ENCODE results near the gene CSAD.

CSAD gene

GRCh38 chr12:53199700-53200099 lies 19.0 kb upstream of the CSAD start:
- no peak for DNase-seq (ENCODE audit: low read depth)

GRCh38 chr12:53198486-53199110 lies 17.9 kb upstream of the CSAD start:
- DNase-seq (ENCODE audit: low read depth) = no peak

DNA sequence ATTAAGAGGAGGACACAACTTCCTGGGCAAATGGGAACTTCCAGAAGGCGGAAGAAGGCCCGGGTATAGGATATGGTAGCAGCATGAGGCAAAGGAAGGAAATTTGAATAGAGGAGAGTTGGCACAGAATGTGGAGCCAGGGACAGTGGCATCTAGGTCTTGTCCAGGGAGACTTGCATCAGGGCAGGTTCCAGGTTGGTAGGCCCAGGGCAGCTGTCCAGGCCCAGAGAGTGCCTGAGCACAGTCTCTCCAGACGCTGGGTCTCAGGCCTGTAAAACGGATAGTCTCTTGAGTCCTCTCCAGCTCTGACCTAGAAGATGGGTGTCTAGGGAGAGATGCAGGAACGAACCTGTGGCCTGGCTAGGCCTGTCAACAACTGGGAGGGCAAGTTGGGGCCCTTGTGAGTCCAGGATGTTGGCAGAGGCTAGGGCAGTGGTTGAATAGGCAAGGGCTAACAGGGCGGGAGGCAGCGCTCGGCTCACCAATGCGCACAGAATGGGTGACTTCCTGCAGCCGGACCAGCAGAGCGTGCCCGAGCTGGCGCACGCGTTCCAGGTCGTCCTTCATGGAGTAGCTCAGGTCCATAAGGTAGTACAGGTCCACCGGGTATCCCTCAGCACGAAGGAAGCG lies 16.4 kb upstream of the CSAD start:
- no peak for DNase-seq (ENCODE audit: low read depth)

DNA sequence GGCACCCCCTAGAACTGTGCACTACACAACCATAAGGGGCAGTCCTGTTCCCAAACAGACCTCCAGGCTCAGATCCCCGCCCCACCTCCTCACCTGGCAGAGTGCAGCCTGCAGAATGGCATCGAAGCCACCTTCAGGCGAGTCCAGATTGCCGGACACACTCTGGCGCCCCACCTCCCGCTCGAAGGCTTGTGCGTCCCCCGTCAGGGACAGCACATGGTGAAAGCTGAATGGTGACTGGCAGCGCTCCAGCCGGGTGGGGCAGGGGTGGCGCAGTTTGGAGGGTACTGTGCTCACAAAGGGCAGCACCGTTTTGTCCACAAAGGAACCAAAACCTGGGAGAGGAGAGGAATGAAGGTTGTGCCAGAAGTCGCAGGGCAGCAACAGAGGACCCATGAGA lies 15.8 kb upstream of the CSAD start:
- no peak for DNase-seq (ENCODE audit: low read depth)

GRCh38 chr12:53195516-53196420 lies 15.0 kb upstream of the CSAD start:
- DNase-seq (ENCODE audit: low read depth) = no peak

DNA sequence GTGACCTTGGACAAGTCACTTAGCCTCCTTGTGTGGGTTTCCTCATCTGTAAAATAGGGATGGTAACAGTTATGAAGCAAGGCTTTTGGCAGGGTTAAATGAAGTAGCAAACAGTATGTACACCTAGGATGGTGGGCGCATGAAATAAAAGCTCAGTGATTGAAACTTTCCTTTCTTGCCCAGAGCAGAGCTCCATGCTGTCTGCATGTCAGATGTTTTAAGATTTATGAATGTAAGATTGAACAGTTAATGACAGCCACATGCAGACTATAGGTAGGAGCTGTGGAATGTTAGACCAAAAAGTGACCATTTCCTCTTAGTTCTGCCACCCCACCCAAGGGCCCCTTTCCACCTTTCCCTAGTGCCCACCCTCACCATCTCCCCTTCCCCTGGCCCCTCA lies 14.2 kb upstream of the CSAD start:
- DNase-seq (ENCODE audit: low read depth) = no peak

DNA sequence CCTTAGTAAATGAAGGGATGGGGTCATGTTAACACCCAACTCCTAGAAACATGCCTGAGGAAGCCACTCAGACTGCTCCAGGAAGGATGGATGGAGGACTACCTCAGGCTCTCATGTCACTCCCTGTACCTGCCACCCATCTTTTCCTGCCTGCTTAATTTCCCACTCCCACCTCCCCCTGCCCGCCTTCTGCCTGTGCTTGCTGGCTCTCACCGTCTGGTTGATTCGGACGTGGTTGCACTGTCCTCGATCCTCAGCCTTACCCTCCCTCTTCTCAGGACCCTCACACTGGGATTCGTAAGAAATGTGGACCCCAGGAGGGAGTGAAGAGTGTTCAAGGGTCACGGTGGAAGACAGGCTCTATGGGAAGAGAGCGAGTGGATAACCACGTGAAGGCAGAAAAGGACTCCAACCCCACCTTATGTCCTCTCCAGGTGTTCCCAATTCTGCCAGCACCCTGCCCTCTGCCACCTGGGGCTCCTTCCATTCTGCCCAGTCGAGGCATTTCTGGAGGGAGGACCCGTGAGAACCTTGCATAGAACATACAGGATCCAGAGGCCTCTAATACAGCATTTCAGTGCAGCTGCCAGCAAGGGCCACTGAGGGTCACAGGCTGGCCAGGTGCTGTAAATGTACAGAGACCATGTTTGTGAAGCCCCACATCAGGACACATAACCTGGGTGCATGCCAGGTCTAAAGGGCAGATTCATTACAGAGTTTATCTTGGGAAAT lies 13.4 kb upstream of the CSAD start:
- no peak for DNase-seq (ENCODE audit: low read depth)

GRCh38 chr12:53193040-53193439 lies 12.3 kb upstream of the CSAD start:
- no peak for DNase-seq (ENCODE audit: low read depth)

- no peak for DNase-seq (ENCODE audit: low read depth)
Observed at GRCh38 chr12:53192531-53193021, 11.9 kb upstream of the CSAD start.

- no peak for DNase-seq (ENCODE audit: low read depth)
Observed at GRCh38 chr12:53191885-53192530, 11.3 kb upstream of the CSAD start.

DNA sequence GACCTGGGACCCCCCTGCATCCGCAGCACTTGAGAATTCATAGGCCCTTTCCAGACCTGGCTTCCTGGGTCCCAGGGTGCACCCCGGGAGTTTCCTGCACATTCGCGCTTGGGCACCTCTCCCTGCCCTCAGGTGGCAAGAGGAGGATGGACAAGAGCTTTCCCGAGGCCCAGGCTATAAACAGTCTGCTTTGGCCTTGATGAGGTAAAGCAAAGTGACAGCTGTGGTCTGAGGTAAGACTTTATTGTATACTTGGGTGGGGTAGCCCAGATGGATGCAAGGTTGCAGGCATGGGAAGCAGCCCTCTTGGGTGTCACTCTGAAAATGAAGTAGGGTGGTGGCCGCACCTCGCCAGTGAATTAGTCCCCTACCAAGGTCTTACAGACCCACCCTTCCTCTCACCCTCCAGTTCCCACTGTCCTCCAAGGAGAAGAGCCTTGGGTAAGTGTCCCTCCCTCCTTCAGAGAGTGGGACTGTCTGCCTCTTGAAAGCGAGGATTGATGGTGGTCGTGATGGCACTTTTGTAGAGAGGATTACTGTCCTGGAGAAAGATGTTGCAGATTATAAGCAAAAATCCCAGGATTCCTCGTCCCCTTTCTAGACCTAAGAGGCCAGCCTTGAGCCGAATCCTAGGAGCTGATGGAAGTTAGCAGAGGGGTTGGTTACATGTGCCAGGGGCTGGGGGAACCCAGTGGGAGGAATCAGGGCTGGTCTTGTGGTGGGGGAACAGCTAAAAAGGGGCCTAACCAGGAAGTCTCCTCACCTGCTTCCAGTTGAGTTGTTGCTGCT lies 10.6 kb upstream of the CSAD start:
- no peak for DNase-seq (ENCODE audit: low read depth)

DNA sequence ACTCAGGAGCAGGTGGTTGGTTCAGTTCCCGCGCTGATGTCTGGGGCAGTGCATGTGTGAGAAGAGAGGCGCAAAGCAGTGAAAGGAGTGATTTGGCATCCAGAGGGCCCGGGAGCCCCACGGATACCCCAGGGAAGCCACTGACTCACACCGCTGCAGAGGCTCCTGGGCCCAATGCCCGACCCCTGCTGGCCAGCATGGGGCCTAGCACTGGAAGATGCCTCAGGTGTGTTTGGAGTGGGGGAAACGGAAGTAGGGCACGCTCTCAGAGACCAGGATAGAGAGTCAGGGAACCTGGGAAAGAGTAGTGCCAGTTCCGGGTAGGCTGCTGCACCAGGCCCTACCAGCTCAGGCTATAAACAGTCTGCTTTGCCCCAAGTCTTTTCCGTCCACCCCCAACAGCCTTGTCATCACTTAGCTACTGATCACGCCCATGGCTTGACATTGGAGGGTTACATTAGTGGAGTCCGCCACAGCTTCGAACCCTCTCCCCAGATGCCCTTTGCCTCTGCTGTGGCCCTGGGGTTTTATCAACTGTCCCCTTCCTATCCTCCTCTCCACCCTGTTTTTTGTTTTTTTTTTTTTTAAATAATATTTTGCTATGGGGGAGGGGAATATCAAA lies 9.5 kb upstream of the CSAD start:
- no peak for DNase-seq (ENCODE audit: low read depth)

DNA sequence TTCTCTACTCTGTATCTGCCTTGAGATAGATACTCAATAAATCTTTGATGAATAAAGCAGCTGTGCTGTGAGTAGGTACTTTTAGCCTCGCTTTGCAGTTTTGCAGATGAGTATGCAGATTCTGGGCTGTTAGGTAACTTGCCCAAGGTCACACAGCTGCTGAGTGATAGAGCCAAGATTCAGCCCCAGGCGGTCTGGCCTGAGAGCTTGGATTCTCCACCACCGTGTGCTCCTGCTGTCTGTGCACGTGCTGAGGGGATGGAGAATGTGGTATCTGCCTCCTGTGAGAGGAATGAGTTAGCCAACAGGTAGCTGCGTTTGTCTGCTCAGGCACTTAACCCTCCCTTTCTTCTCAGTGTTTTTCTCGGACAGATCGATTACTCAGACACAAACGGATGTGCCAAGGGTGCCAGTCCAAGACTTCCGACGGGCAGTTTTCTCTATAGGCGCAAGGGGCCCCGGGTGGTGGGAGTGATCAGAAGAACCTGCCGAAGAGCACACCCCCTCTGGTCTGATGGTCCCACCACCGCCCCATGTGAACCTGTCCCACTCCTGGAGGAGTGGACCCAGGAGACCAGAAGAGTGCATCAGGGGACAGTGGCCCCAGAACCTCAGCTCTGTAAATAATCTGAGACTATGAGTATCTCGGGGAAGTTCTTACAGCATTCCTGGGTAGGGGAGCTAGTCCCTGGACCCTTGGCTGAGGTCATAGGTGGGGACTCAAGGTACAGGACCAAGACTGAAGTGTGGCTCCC lies 6.6 kb upstream of the CSAD start:
- DNase-seq (ENCODE audit: low read depth) = no peak

- no peak for DNase-seq (ENCODE audit: low read depth)
Observed at GRCh38 chr12:53186745-53187144, 6.0 kb upstream of the CSAD start.

DNA sequence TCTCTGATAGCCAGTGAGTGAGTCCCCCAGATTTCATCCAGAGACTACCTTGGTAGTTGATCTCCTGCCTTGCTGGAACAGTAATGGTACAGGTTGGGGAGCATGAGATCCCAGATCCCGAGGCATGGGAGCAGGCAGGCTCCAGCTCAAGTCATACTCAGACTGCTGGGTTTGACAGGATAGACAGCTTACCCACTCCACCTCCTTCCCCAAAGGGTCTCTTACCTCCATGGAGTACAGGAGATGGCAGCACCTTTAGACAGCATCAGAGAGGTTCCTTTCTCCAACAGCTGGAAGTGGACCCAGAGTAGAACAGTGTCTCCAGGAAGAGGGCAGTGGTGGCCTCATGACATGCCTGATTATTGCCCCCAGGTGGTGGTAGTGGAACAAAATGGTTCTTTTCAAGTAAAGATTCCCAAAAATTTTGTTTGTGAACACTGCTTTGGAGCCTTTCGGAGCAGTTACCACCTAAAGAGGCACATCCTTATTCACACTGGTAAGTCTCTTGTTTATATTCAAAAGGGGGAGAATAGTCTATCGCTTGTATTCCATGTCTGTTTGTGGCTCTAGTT lies 4.9 kb upstream of the CSAD start:
- DNase-seq (ENCODE audit: low read depth) = no peak

DNA sequence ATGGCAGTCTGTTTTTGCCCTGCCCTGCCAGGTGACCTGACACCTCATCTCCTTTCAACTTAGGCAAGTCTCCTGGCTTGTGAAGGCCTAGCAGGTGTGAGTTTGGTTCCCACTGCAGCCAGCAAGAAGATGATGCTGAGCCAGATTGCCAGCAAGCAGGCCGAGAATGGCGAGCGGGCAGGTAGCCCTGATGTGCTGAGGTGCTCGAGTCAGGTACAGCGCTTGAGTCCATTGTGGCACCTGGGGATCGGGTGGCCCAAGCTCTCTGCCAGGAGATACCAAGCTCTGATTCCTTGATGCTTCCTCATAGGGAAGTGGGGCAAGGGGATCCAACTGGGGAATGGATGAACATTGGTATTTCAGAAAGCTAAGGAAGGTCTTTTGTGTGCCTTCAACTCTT lies 4.1 kb upstream of the CSAD start:
- no peak for DNase-seq (ENCODE audit: low read depth)

- no peak for DNase-seq (ENCODE audit: low read depth)
Observed at GRCh38 chr12:53182903-53183302, 2.2 kb upstream of the CSAD start.

DNA sequence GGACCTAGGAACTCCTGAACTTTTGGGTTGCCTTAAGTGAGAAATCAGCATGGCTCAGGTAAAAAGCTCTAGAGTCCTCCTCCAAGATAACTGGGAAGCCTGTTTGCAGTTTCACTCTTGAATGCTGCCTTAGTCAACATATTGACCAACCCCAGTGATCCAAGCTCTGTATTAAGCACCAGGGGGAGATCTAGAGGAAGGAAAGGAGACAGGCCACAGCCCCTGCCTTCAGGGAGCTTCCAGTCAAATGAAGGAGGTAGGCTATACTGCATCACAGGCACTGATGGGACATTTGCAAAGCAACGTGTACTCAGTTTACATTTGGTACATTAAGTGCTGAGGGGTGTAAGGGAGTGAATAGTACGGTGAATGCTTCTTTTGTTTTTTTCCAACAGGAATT lies 1.2 kb upstream of the CSAD start:
- no peak for DNase-seq (ENCODE audit: low read depth)

DNA sequence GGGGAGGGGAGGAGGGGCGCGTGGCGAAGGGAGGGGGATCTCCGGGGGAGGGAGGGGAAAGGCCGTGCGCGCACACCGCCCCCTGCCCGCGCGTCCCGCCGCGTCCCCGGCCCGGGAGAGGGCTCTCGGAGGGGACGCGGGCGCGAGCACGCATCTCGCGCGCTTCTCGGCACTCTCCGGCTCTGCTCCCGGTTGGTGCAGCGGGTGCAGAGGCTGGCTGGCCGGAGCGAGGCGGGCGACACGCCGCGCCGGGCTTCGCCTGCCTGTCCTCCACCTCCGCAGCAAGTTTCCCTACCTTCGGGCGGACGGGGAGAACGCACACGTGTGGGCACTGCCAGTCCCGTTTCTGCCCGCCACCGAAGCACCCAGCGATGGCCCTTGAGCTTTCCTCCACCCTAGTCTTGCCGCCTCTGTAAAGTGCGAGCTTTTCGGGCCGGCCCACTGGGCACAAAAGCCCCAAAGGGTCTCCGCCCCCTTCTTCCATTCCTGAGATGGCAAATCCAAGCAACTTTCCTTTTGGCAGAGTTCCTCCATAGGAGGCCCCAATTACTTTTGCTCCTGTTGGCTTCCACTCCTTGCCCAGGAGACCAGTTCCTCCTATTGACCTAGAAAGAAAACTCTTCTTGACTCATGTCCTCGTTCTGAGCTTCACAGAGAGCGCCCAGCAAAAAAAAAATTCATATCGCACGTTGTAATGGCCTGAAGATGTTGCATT lies 363 bp upstream of the CSAD start:
- no peak for DNase-seq (ENCODE audit: low read depth)
